C4-2B (cell line): ENCODE results near the gene RACGAP1.

Experiments used
- CTCF ChIP-seq: fragments of 450-650 bp; conservative IDR thresholded peaks from 2 replicates; pipeline ENCODE4 v1.5.1; 2017; ENCODE audit warnings: mild to moderate bottlenecking
- ZFX ChIP-seq: fragments of 450-650 bp; IDR thresholded peaks from 2 replicates; pipeline ENCODE4 v1.6.1; 2017

DNA sequence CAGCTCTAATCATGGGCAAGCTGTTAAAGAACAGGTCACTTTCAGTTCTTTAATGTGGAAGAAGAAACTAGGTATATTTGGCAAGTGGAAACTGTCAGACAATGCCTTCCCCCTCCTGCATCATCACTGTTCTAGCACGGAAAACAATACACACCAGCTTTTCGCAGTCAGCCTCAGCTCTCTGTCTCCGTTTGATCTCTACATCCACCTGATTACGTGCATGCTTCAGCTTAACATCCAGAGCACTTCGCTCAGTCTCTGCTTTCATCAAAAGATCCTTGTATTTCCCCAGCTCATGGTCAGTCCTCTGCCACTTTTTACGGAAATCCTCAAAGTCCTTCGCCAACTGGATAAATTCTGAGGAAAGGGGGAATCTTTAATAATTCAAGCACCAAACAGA lies 19.0 kb downstream of the RACGAP1 start:
- no peak for TF ChIP-seq CTCF
- TF ChIP-seq ZFX = no peak
